Left ventricle myocardium inferior (tissue), 1 donor: ENCODE results near the gene EXTL1. TPM values are rescaled to one million over a fixed set of nuclear protein-coding genes. Genes with fewer than 3 reads are reported as not detected.

ENCODE experiments used
- DNase-seq: peaks from one replicate; pipeline ENCODE4 v3.0.0-alpha.2; 2020
- H3K27ac ChIP-seq: fragments of 200-600 bp; replicated peaks from 2 replicates; pipeline ENCODE4 v1.8.0; 2021
- H3K27me3 ChIP-seq: fragments of 200-600 bp; 2 replicates; pipeline ENCODE4 v1.8.0; 2021; ENCODE audit warnings: low read depth
- H3K36me3 ChIP-seq: fragments of 200-600 bp; 2 replicates; pipeline ENCODE4 v1.8.0; 2021
- H3K4me1 ChIP-seq: fragments of 200-600 bp; 2 replicates; pipeline ENCODE4 v1.8.0; 2021
- H3K4me3 ChIP-seq: fragments of 200-600 bp; 2 replicates; pipeline ENCODE4 v1.8.0; 2021; ENCODE audit warnings: mild to moderate bottlenecking, moderate library complexity
- H3K9me3 ChIP-seq: fragments of 200-600 bp; replicated peaks from 2 replicates; pipeline ENCODE4 v1.8.0; 2021
- intact Hi-C: fragments of 100-400 bp; cut with micrococcal nuclease; formaldehyde crosslinking; loops from one replicate; pipeline ENCODE4 v1.11.0; 2022
- total RNA-seq: library from RNA; stranded (reverse); fragmentation: NEBNext Ultra II Directional; extraction: Animal tissue kit (Norgen Biotek cat#: 25700); gene quantifications from one replicate; pipeline ENCODE4 v1.2.1, GENCODE V29; 2021
- TF ChIP-seq, protein P1 (sequence below): fragments of 200-600 bp; IDR thresholded peaks from 2 replicates; pipeline ENCODE4 v1.8.0; 2021; ENCODE audit warnings: antibody characterized with exemption, mild to moderate bottlenecking, borderline replicate concordance
- donor health status: DM: no; HTN: yes; CAD: no; lungs with severe emphysema.

The EXTL1 gene
- total RNA-seq, 1 donor from 2014 or later, result 11.3 TPM

DNA sequence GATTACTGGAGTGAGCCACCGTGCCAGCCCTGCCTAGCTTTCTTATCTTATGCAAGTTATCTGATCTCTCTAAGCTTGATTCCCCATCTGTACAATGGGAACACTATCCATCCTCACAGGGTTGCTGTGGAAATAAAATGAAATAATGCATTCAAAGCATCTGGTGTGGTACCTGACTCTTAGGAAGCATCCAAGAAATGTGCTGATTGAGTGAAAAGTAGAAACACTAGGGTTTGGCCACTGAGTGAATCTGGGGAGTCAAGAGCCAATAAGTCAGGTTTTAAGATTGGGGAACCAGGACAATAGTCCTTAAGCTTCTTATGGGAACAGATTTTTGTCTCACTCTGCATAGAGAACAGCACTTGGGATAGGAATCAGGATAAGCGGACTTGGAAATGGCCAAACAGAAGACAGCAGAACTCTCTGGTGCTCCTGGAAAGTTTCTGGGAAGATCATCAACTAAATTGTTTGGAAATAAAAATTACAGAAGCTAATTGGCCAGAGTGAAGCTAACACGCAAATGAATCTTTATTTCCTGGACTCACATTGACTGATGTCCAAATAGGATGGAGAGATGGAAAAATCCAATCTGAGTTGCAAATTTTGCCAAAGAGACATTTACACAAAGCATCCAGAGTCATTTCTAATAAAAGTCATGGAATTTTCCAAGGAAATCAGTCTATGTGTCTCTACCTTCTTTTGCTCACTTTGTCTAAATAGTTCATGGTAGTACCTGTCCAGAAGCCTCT, 27.0 kb upstream of the EXTL1 start:
- TF ChIP-seq, protein P1, sequence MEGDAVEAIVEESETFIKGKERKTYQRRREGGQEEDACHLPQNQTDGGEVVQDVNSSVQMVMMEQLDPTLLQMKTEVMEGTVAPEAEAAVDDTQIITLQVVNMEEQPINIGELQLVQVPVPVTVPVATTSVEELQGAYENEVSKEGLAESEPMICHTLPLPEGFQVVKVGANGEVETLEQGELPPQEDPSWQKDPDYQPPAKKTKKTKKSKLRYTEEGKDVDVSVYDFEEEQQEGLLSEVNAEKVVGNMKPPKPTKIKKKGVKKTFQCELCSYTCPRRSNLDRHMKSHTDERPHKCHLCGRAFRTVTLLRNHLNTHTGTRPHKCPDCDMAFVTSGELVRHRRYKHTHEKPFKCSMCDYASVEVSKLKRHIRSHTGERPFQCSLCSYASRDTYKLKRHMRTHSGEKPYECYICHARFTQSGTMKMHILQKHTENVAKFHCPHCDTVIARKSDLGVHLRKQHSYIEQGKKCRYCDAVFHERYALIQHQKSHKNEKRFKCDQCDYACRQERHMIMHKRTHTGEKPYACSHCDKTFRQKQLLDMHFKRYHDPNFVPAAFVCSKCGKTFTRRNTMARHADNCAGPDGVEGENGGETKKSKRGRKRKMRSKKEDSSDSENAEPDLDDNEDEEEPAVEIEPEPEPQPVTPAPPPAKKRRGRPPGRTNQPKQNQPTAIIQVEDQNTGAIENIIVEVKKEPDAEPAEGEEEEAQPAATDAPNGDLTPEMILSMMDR, result no peak
- DNase-seq, result no peak
- peaks cover 2% of the 10 kb centered on the region for H3K36me3 ChIP-seq
- H3K4me1 ChIP-seq, result peaks cover 38% of the 10 kb centered on the region
- H3K27ac ChIP-seq, result no peak overlapping the region
- H3K27me3 ChIP-seq, result no peaks in the 10 kb centered on the region
- H3K4me3 ChIP-seq, result no peak overlapping the region
- no peaks in the 10 kb centered on the region for H3K9me3 ChIP-seq
- intact Hi-C loops, result no loop called here

DNA sequence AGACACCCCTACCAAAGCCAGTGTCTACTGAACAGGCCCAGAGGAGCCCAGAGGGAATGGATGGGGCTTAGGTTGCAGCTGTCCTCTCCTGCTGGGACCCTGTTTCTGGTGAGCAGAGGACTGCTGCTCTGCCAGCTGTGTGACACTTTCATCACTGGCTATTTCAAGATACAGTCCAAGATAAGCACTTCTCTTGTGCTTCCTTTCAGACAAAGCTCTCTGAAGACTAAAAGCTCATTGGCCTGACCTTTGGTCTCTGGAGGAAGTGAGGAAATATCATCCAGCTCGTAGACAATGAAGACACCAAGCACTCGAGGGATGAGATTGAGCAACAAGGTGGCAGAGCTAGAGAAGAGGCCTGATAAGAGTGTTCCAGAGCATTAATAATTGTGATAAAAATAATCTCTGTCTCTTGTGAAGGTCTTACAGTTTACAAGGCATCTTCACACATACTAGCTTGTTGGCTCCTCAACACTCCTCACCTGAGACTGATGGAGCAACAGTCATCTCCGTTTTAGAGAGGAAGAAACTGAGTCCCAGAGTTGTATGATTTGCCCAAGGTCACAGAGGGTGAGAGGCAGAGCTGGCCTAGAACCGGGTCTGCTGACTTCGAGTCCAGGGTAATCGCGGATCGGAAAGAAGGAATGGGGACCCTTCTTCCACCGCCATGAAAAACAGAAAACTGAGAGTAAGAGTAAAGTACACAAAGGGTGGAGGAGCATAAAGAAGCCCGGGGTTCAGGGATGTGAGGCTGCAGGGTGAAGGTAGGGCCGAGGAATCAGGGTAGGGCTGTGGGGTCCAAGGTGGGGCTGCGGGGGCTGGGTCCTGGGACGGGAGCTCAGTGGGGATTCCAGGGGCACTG, 24.4 kb upstream of the EXTL1 start:
- TF ChIP-seq, protein P1, result no peak
- no peaks in the 10 kb centered on the region for H3K9me3 ChIP-seq
- intact Hi-C loops, result no loop called here
- no peaks in the 10 kb centered on the region for H3K36me3 ChIP-seq
- H3K4me3 ChIP-seq, result peak overlapping the region; percentile 84
- H3K4me1 ChIP-seq, result peaks cover 22% of the 10 kb centered on the region
- no peak for DNase-seq
- H3K27ac ChIP-seq, result peak overlapping the region; percentile 92
- no peaks in the 10 kb centered on the region for H3K27me3 ChIP-seq

DNA sequence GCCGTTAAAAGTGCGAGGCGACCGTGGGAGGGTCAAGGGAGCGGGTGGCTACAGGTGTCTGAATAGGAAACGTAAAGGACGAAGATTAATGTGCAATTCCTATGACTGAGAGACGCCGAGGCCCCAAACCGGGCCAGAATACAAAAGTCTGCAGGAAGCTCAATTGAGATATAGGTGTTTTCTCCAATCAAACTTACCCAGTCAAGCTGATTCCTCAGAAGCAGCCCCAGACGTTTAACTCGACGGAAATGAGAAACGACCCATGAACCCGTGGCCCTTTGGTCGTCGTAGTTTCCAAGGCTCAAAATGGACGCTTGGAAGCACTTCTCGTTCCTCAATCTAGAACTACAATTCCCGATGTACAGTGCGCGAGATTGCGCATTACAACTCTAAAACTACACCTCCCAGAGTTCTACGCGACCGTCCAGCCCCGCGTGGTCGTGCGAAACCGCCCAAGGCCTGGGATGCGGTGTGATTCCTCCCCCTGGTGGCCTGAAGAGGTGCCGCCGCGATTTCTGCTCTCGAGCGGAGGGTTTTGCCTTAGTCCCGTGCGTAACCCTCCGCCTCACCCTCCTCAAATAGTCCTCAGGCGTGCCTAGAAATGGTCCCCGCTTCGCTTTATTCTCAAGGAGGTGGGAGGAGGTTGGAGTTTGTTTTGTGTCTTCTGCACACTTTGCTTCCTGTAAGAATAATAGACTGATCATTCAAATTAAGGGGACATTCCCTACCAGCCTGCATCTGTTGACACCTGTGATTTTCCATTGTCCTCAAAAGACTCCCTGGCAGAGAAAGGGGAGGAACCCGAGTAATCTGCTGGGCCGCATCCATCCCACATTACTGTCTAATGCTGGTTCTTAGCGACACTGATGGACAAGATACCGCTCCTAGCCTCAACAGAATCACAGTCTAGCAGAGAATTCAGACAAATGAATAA, 23.5 kb upstream of the EXTL1 start, which contains the start of gene PAFAH2:
PAFAH2 (minus strand) TSS at position 236 of the 934 bp plus-strand sequence. CDS start 7,247 bp downstream, outside the sequence.
- Histone ChIP-seq H3K36me3 (no peaks in the 10 kb centered on the region), H3K4me1 (peaks cover 22% of the 10 kb centered on the region), H3K27me3 (no peaks in the 10 kb centered on the region), H3K9me3 (no peaks in the 10 kb centered on the region), H3K4me3 (peak within 1 kb of the TSS; percentile 84), H3K27ac (peak within 1 kb of the TSS; percentile 92)
- intact Hi-C loops, result loop anchor here (1.0 kb wide), 1 partner anchor 103 kb away; no protein-coding TSS in a partner anchor
- DNase-seq, result peak; percentile 97
- TF ChIP-seq, protein P1, result peak; percentile 98

DNA sequence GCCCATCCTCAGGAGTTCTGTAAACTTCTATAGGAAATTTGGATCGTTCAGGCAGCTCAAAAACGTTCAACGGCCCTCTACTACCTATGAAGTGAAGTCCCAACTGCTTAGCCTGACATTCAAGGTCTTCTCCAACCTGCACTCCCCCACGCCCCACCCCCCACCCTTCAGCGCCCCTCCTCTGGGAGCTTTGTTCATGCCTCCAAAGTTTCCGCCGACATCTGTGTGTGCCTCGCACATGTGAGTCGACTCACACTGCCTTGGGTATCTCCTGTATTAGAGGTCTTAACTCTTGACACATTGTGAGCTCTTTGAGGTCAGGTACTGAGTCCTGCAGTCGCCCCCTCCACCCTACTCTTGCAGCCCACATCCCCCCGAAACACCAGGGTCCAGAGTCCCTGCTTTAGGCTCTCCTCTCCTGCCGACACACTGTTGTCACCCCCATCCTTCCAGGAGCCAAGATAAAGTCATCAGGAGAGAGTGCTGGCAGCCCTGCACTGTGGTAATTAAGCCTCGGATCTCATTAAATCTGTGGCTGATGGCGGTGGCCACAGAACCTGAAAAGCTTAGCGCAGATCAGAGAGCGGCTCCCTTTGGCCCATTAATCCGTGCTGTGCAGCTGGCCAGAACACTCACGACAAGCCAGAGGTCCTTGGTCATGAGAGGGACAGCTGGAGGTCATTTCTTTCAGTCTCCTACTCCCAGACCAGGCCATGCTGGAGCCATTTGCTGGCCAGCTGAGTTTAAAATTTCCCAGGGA, 22.4 kb upstream of the EXTL1 start:
- TF ChIP-seq, protein P1, result no peak
- no peaks in the 10 kb centered on the region for H3K27me3 ChIP-seq
- no peak for DNase-seq
- no peak overlapping the region for H3K4me3 ChIP-seq
- H3K9me3 ChIP-seq, result no peaks in the 10 kb centered on the region
- intact Hi-C loops, result no loop called here
- H3K4me1 ChIP-seq, result peaks cover 22% of the 10 kb centered on the region
- no peaks in the 10 kb centered on the region for H3K36me3 ChIP-seq
- no peak overlapping the region for H3K27ac ChIP-seq
